Body of pancreas (tissue), 4 donors: ENCODE measurements around the gene GRB10.

Experiments used
- CTCF ChIP-seq, 7 experiments: fragments of 450-650 bp in 4 of 7; fragments of 200-600 bp in 3 of 7; sonication (generic) in 3 of 7; IDR thresholded peaks; one replicate each; pipeline ENCODE4 v1.5.1; 2016 to 2019; ENCODE audit warnings: antibody characterized with exemption in 7 of 7
- POLR2A ChIP-seq, 3 donors: fragments of 450-650 bp; IDR thresholded peaks; one replicate each; pipeline ENCODE4 v1.6.1; 2016; ENCODE audit warnings: antibody characterized with exemption in 3 of 3, mild to moderate bottlenecking in 2 of 3

GRCh38 chr7:50731703-50732582, 50.8 kb downstream of the GRB10 start:
- TF ChIP-seq POLR2A (IDR thresholded peaks at IDR 0.05) (no peak), CTCF (IDR thresholded peaks at IDR 0.05) (no peak)
